ENCODE measurements around the gene OR52K2.

The OR52K2 gene

GRCh38 chr11:4493480-4493818 lies 44.4 kb downstream of the OR52K2 start:
- no peak for TF ChIP-seq CTCF (IDR thresholded peaks at IDR 0.05; ENCODE audit: control insufficient read depth, extremely low read depth, insufficient read depth)
- no peak for DNase-seq (ENCODE audit: low read depth)
- no peak overlapping the region for H3K4me3 ChIP-seq (ENCODE audit: low read depth, low read length)

- no peak for TF ChIP-seq CTCF (IDR thresholded peaks at IDR 0.05; ENCODE audit: control insufficient read depth, extremely low read depth, insufficient read depth)
- DNase-seq (ENCODE audit: low read depth): no peak
Measured at GRCh38 chr11:4495487-4495886, 46.4 kb downstream of the OR52K2 start.

GRCh38 chr11:4495986-4496385 lies 46.9 kb downstream of the OR52K2 start:
- no peak for TF ChIP-seq CTCF (IDR thresholded peaks at IDR 0.05; ENCODE audit: control insufficient read depth, extremely low read depth, insufficient read depth)
- no peak for DNase-seq (ENCODE audit: low read depth)
- no peak overlapping the region for H3K4me3 ChIP-seq (ENCODE audit: low read depth, low read length)

More at GRCh38 chr11:4495487-4495886, 46.4 kb downstream of the OR52K2 start:
- no peak overlapping the region for H3K4me3 ChIP-seq (ENCODE audit: low read depth, low read length)

GRCh38 chr11:4496557-4497248 lies 47.6 kb downstream of the OR52K2 start:
- DNase-seq (ENCODE audit: low read depth): peak; percentile 49
- no peak for TF ChIP-seq CTCF (IDR thresholded peaks at IDR 0.05; ENCODE audit: control insufficient read depth, extremely low read depth, insufficient read depth)
- no peak overlapping the region for H3K4me3 ChIP-seq (ENCODE audit: low read depth, low read length)

All from LNCaP clone FGC (cell line).